ENCODE measurements around the gene BANK1.

DNA sequence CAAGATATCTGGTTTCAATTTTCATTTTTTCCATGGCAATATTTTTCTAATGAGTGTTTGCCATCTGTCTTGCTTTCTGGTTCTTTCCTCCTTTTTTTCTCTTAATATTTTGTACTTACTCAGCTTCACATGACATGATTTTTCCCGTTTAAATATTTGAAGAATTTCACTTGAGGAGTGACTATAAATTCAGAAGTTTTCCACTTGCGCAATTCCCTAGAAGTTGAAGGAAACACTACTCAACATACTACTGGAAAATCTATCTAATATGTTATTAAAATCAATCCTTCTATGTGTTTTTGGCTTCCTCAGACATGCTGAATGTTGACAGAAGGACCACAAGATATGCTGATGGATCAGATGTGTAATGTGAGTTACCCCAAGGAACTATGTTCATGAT, 36.8 kb upstream of the BANK1 start:
- TF ChIP-seq YY1 (IDR thresholded peaks at IDR 0.05; ENCODE audit: insufficient read depth, insufficient read length), result no peak
- TF ChIP-seq ZNF274 (IDR thresholded peaks at IDR 0.05; ENCODE audit: low read depth, low read length), result no peak

Data from NT2/D1 (cell line).